Breast epithelium (tissue), 4 donors: ENCODE measurements around the gene LTO1. TPM values are rescaled to one million over a fixed set of nuclear protein-coding genes. Genes with fewer than 3 reads are reported as not detected.
"Not testable (repeated sequence)": the region's sequence is repeated elsewhere in the genome, so short reads cannot be mapped to it uniquely, and the experiment has no call there.

Experiments used
- DNase-seq, 2 donors: peaks; one replicate each; pipeline ENCODE4 v3.0.0-alpha.2; 2019; ENCODE audit warnings: low spot score in 2 of 2
- H3K27ac ChIP-seq, 2 donors: fragments of 200-600 bp; sonication (generic) in 1 of 2; one replicate each; pipeline ENCODE4 v1.5.1; 2016 to 2019; ENCODE audit warnings: mild to moderate bottlenecking in 1 of 2
- H3K27me3 ChIP-seq, 2 donors: fragments of 200-600 bp; sonication (generic) in 1 of 2; one replicate each; pipeline versions ENCODE4 v1.5.1 to v1.6.0; 2017 to 2019; ENCODE audit warnings: control low read depth in 1 of 2, mild to moderate bottlenecking in 1 of 2
- H3K36me3 ChIP-seq: fragments of 200-600 bp; one replicate; pipeline ENCODE4 v1.5.1; 2019
- H3K4me1 ChIP-seq, 2 donors: fragments of 200-600 bp; sonication (generic); one replicate each; pipeline ENCODE4 v1.5.1; 2016 to 2019; ENCODE audit warnings: control low read depth in 1 of 2
- H3K4me3 ChIP-seq, 3 donors: fragments of 200-600 bp; sonication (generic); 1 replicate in 2 of 3; 2 replicates in 1 of 3; pipeline ENCODE4 v1.5.1; 2016 to 2019; ENCODE audit warnings: mild to moderate bottlenecking in 3 of 3, moderate library complexity in 2 of 3
- H3K9me3 ChIP-seq, 2 donors: fragments of 200-600 bp; sonication (generic) in 1 of 2; one replicate each; pipeline ENCODE4 v1.5.1; 2016 to 2019; ENCODE audit warnings: control low read depth in 1 of 2
- POLR2A ChIP-seq: fragments of 450-650 bp; IDR thresholded peaks from one replicate; pipeline ENCODE4 v1.6.1; 2016; ENCODE audit warnings: antibody characterized with exemption, mild to moderate bottlenecking, moderate library complexity
- POLR2AphosphoS5 ChIP-seq, 3 donors: sonication (generic); formaldehyde crosslinking; IDR thresholded peaks; one replicate each; pipeline ENCODE4 v1.6.1; 2017; ENCODE audit warnings: antibody characterized with exemption in 3 of 3
- intact Hi-C: fragments of 100-400 bp; cut with DNase I; formaldehyde crosslinking; loops from one replicate; pipeline ENCODE4 v1.15.1; 2023; ENCODE audit warnings: low total_unique reads
- total RNA-seq, 3 donors: library from RNA; depleted of rRNA; stranded (reverse); fragments of >200 nt; gene quantifications; one replicate each; pipeline ENCODE4 v1.1.0, GENCODE V29; 2016
- TF ChIP-seq, protein P1 (sequence below), 3 donors: fragments of 450-650 bp; IDR thresholded peaks; one replicate each; pipeline ENCODE4 v1.5.1; 2016 to 2017; ENCODE audit warnings: antibody characterized with exemption in 3 of 3, mild to moderate bottlenecking in 3 of 3, moderate library complexity in 3 of 3

Gene LTO1
- total RNA-seq, 3 donors from 2014 or later: 14.1 to 25.5 (median 18.7) TPM

DNA sequence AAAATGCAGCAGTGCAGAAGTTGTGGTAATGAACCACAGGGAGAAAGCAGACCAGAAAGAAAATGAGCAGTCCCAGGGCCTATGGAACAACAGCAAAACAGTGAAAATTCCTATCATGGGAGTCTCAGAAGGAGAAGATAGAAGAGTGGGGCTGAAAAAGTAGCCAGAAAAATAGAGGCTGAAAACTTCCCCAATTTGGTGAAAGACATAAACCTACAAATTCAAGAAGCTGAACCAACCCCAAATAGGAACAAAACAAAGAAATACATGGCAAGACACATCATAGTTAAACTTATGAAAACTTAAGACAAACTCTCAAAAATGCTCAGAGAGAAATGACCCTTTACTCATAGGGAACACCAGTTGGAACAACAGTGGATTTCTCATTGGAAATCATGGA lies 17.3 kb upstream of the LTO1 start:
- DNase-seq: no peak
- Histone ChIP-seq H3K4me3 (no peak overlapping the region), H3K9me3 (peaks cover 0 to 4% of the 10 kb centered on the region in 2 donors), H3K27ac (no peak overlapping the region), H3K4me1 (no peaks in the 10 kb centered on the region), H3K27me3 (peaks cover 0 to 5% of the 10 kb centered on the region in 2 donors), H3K36me3 (no peaks in the 10 kb centered on the region)
- intact Hi-C loops: no loop called here
- TF ChIP-seq POLR2A (no peak), POLR2AphosphoS5 (IDR thresholded peaks at IDR 0.05) (no peak)
- TF ChIP-seq, protein P1, sequence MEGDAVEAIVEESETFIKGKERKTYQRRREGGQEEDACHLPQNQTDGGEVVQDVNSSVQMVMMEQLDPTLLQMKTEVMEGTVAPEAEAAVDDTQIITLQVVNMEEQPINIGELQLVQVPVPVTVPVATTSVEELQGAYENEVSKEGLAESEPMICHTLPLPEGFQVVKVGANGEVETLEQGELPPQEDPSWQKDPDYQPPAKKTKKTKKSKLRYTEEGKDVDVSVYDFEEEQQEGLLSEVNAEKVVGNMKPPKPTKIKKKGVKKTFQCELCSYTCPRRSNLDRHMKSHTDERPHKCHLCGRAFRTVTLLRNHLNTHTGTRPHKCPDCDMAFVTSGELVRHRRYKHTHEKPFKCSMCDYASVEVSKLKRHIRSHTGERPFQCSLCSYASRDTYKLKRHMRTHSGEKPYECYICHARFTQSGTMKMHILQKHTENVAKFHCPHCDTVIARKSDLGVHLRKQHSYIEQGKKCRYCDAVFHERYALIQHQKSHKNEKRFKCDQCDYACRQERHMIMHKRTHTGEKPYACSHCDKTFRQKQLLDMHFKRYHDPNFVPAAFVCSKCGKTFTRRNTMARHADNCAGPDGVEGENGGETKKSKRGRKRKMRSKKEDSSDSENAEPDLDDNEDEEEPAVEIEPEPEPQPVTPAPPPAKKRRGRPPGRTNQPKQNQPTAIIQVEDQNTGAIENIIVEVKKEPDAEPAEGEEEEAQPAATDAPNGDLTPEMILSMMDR (IDR thresholded peaks at IDR 0.05): no peak

DNA sequence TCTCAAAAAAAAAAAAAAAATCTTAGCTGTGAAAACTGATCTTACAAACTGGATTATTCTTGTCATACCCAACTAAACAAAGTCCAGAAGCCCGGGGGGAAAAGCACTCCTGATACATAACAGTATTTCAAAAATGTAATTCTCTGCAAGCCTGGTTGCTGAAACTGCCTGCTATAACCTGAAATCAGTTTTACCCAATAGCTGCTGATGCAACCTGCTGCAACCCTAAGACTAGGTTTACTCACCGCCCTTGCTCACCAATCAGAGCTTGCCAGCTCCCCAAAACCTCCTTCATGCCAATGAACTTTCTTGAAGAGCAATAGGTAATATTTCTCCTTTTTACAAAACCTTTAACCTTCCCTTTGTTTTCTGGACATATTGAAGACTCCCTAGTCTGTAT lies 16.3 kb upstream of the LTO1 start:
- no peak for DNase-seq
- H3K4me1 ChIP-seq: no peaks in the 10 kb centered on the region
- H3K4me3 ChIP-seq: no peak overlapping the region
- intact Hi-C loops: no loop called here
- H3K27ac ChIP-seq: no peak overlapping the region
- H3K36me3 ChIP-seq: no peaks in the 10 kb centered on the region
- H3K9me3 ChIP-seq: peaks cover 0 to 4% of the 10 kb centered on the region in 2 donors
- H3K27me3 ChIP-seq: no peaks in the 10 kb centered on the region
- TF ChIP-seq, protein P1 (IDR thresholded peaks at IDR 0.05): no peak

DNA sequence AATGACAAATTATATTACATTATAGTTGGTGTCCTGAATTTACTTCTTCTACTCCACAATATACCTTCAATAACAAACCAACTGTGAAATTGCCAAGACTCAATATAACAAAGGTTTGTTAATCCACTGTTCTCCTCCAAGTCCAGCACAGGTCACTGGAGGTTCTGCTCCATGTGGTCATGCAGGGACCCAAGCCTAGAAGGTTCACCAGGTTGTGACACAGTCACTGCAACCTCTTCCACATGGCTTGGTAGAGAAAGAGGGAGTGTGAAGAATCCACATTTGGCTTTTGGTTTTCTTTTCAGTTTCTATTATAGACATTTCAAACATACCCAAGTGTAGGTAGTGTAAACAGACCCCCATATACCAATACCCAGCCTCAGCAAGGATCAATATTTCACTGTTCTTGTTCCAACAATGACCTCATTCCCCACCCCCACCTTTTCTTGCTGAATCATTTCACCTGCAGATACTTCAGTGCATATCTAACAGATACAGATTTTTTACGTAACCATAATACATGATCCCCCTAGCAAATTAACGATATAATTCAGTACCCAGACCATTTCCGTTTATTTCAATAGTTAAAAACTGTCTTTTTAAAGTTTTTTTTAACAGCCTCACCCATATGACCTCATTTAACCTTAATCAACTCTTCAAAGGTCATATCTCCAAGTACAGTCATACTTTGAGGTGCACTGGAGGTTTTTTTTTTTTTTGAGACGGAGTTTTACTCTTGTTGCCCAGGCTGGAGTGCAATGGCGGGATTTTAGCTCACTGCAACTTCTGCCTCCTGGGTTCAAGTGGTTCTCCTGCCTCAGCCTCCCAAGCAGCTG lies 14.5 kb upstream of the LTO1 start:
- Histone ChIP-seq H3K9me3 (peaks cover 0 to 4% of the 10 kb centered on the region in 2 donors), H3K36me3 (no peaks in the 10 kb centered on the region), H3K27ac (no peak overlapping the region), H3K4me3 (no peak overlapping the region), H3K27me3 (no peaks in the 10 kb centered on the region), H3K4me1 (no peaks in the 10 kb centered on the region)
- TF ChIP-seq, protein P1 (IDR thresholded peaks at IDR 0.05): no peak
- TF ChIP-seq POLR2A (no peak), POLR2AphosphoS5 (IDR thresholded peaks at IDR 0.05) (no peak)
- intact Hi-C loops: no loop called here
- no peak for DNase-seq

DNA sequence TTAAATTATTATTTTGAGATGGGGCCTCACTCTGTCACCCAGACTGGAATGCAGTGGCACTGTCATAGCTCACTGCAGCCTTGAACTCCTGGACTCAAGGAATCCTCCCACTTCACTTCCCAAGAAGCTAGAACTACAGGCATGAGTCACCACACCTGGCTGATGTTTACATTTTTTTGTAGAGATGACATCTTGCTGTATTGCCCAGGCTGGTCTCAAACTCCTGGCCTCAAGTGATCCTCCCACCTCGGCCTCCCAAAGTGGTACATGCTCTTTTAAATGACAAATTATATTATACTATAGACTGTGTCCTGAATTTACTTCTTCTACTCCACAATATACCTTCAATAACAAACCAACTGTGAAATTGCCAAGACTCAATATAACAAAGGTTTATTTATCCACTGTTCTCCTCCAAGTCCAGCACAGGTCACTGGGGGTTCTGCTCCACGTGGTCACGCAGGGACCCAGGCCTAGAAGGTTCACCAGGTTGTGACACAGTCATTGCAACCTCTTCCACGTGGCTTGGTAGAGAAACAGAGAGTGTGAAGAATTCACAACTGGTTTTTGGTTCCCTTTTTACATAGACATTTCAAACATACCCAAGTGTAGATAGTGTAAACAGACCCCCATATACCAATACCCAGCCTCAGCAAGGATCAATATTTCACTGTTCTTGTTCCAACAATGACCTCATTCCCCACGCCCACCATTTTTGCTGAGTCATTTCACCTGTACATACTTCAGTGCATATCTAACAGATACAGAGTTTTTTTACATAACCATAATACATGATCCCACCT lies 13.0 kb upstream of the LTO1 start:
- H3K27me3 ChIP-seq, H3K4me1 ChIP-seq, H3K9me3 ChIP-seq, H3K4me3 ChIP-seq, H3K36me3 ChIP-seq, intact Hi-C loops, H3K27ac ChIP-seq, DNase-seq: not testable (repeated sequence)

DNA sequence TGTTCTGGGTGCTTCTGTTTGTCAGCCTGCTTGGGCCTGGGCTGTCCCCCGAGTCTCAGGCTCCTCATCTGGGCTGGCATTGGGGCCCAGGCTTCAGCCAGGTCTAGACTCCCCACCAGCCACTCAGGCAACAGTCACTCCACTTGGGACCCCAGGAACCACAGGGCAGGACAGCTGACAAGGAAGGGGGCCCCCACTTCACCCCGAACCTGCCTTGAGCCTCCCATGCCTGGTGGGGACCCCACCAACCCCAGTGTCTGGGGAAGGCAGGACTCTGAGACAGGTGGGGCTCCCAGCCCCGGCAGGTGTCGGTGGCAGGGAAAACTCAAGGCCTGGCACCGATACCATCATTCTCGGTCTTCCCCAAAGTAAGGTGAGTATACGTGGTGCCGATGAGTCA lies 11.7 kb upstream of the LTO1 start:
- intact Hi-C loops: no loop called here
- Histone ChIP-seq H3K9me3 (peaks cover 0 to under 1% of the 10 kb centered on the region in 2 donors), H3K27me3 (no peaks in the 10 kb centered on the region), H3K4me3 (no peak overlapping the region), H3K36me3 (no peaks in the 10 kb centered on the region), H3K27ac (no peak overlapping the region), H3K4me1 (no peaks in the 10 kb centered on the region)
- no peak for DNase-seq
- TF ChIP-seq POLR2A (no peak), POLR2AphosphoS5 (IDR thresholded peaks at IDR 0.05) (no peak)
- TF ChIP-seq, protein P1 (IDR thresholded peaks at IDR 0.05): no peak
